Retinal pigment epithelial cell (primary cell): ENCODE results near the gene ZNF24.

Experiments used
- DNase-seq: peaks from one replicate; pipeline ENCODE4 v3.0.0-alpha.2; 2010; ENCODE audit warnings: low read depth
- H3K4me3 ChIP-seq: 2 replicates; pipeline ENCODE4 v1.5.1; 2011; ENCODE audit warnings: mild to moderate bottlenecking, low read length, control low read depth, moderate library complexity
- TF ChIP-seq, protein P1 (sequence below): conservative IDR thresholded peaks from 2 replicates; pipeline ENCODE4 v1.5.1; 2011; ENCODE audit warnings: low read depth, low read length, control low read depth, inconsistent platforms

The ZNF24 gene

DNA sequence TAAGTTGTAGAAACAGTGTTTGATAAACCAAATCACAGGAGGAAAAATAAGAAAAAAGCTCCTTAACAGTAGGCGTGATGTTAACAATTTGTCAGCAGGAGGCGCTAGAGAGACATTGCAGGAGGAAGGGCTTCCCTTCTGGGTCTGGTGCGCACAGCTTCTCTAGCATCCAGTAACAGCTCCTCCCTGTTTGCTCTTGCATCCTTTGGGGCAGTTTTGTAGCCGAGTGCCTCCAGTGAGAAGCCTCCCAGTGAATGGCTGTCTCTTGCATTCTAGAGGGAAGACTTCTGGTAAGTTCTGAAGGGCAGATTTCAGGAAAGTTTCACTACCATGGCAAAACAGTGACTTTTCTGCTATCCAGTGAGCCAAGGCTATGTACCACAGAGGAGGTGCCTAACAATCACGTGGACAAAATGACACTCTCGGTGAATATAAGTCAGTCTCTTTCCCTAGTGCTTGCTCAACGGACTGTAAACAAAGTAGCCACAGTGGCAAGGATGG, 42.4 kb upstream of the ZNF24 start:
- TF ChIP-seq, protein P1, sequence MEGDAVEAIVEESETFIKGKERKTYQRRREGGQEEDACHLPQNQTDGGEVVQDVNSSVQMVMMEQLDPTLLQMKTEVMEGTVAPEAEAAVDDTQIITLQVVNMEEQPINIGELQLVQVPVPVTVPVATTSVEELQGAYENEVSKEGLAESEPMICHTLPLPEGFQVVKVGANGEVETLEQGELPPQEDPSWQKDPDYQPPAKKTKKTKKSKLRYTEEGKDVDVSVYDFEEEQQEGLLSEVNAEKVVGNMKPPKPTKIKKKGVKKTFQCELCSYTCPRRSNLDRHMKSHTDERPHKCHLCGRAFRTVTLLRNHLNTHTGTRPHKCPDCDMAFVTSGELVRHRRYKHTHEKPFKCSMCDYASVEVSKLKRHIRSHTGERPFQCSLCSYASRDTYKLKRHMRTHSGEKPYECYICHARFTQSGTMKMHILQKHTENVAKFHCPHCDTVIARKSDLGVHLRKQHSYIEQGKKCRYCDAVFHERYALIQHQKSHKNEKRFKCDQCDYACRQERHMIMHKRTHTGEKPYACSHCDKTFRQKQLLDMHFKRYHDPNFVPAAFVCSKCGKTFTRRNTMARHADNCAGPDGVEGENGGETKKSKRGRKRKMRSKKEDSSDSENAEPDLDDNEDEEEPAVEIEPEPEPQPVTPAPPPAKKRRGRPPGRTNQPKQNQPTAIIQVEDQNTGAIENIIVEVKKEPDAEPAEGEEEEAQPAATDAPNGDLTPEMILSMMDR, result peak; percentile 94
- DNase-seq, result peak; percentile 37
- no peak overlapping the region for H3K4me3 ChIP-seq

DNA sequence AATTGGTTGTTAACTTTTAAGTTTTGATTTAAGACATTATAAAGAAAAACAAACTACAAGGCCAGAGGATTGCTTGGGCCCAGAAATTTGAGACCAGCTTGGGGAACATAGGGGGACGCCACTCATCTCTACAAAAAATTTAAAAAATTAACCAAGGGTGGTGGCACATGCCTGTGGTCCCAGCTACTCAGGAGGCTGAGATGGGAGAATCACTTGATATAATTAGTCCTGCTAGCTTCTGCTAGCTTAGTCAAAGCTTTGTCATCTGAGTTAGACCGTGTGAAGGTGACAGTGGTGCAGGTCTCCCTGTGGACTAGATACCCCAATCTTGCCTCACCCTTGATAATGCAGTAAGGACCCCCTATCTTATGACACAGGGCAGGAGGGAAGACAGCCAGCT, 38.9 kb upstream of the ZNF24 start:
- no peak for DNase-seq
- TF ChIP-seq, protein P1, result no peak
- H3K4me3 ChIP-seq, result no peak overlapping the region

DNA sequence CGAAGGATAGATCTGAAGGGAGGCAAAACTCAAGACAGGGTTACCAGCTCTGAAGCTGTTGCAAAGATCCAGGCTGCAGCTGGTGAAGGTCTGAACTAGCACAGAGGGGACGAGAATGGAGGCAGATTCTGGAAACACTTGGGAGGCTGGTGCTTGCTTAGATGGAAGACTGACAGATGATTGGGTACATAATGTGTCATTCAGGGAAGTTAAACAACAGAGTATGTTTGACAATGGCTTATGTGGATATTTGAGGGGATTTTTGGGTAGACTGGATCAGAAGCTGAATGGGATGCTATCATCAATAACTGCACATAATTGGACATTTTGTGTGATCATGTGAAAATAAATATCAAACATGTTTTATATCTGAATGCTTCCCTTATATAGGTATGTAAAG, 35.2 kb upstream of the ZNF24 start:
- no peak for DNase-seq
- H3K4me3 ChIP-seq, result no peak overlapping the region
- TF ChIP-seq, protein P1, result no peak

DNA sequence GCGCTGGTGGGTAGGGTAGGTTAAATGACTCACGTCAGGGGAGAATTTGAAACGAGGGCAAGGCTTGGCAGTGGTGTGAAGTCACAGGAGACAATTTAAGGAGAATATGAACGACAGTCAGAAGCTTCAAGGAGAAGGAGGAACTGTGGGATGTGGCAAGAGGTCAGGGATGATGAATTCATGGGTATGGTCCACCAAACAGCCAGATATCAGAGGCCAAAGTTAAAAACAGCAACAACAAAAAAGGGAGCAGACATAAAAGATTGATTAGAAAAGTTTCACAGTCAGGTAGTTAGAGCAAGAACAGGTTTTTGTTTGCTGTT, 34.3 kb upstream of the ZNF24 start:
- no peak overlapping the region for H3K4me3 ChIP-seq
- TF ChIP-seq, protein P1, result no peak
- DNase-seq, result no peak

DNA sequence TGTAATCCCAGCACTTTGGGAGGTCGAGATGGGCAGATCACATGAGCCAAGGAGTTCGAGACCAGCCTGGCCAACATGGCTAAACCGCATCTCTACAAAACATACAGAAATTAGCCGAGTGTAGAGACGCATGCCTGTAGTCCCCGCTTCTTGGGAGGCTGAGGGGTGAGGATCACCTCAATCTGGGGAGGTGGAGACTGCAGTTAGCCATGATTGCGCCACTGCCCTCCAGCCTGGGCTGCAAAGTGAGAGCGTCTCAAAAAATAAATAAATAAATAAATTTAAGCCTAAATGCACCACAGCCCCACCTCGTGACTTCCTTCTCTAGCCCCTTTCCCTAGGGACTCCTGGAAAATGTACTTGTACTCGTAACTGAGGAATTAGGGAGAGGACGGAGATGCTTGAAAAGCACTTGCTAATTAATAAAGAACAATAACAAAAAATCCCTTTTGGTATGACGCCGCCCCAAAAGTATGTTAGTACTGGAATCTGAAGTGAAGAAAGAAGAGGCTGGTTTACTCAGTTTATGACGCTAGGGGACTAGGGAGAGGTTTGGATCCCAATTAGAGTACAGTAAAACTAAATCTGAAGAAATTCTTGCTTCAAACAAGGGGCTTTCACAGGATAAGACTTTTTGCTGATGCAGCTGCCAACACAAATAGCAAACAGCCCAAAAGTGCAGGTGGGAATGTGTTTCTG, 33.8 kb upstream of the ZNF24 start:
- TF ChIP-seq, protein P1, result peak; percentile 12
- peak; percentile 46 for DNase-seq
- peak overlapping the region; percentile 15 for H3K4me3 ChIP-seq

DNA sequence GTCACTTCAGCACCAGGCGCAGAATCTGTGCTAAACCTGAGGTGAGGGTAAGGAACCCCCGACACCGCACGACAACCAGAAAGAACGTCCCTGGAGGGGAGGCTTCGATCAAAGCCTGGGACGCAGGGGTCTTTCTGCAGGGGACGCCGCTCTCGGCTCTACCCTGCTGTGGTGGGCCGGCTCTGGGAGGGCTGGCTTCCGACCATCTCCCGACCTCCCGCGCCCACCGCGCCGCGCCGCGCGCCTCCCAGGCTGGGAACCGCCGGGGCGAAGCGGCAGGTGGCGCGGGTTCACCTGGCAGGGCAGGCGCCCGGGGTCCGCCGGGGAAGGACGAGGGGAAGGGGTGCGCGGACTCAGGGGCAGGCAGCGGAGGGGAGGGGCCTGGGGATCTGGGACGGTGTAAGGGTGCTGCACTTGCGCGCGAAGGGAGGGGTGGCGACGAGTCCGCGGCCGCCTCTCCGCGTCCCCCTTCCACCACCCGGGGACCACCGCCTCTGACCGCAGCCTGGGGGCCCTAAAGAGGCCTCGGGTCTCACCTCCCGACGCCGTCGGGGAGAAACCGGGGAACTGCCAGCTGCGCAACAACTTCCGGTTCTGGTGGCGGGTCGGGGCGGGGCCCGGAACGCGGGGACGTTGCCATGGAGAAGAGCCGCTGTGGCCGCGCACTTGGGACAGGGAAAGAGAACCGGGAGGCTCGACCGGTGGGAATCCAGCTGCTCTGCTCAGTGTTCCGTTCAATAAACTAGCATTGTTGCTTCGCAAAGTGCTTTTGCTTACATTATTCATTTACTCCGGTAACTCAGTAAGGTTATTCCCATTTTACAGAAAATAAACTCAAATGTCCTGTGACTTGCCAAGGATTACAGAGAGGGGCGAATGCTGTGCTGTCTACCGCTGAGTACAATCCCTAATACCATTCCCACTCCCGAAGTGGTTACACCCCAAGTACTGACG, 32.8 kb upstream of the ZNF24 start, which contains the start of gene ZNF396:
TSS of gene ZNF396 (minus strand) at position 596 of the 954 bp plus-strand sequence. CDS start 3,045 bp downstream, outside the sequence.
- TF ChIP-seq, protein P1, result no peak
- no peak for DNase-seq
- peak within 1 kb of the TSS; percentile 75 for H3K4me3 ChIP-seq
